B cell (primary cell): ENCODE results near the gene RPS21. TPM values are rescaled to one million over a fixed set of nuclear protein-coding genes. Genes with fewer than 3 reads are reported as not detected.

Experiments
- ATAC-seq: fragments of 200-7000 bp; cut with Tn5 transposase; one replicate; pipeline ENCODE4 v1.10.0; 2021; ENCODE audit warnings: low read depth, mild to moderate bottlenecking, moderate number of reproducible peaks, moderate library complexity
- CTCF ChIA-PET: fragments of 350-600 bp; sonication (Branson Sonifier 250); formaldehyde crosslinking; loops from one replicate; lab custom pipeline; 2021; ENCODE audit warnings: antibody characterized with exemption, inconsistent platforms; lab: Charles Lee
- POLR2A ChIA-PET: fragments of 350-600 bp; sonication (Branson Sonifier 250); formaldehyde crosslinking; loops from one replicate; lab custom pipeline; 2021; ENCODE audit warnings: antibody characterized with exemption; lab: Charles Lee
- DNase-seq: peaks from one replicate; pipeline ENCODE4 v3.0.0; 2013
- H2AFZ ChIP-seq: 2 replicates; pipeline ENCODE4 v1.6.1; 2012; ENCODE audit warnings: mild to moderate bottlenecking, low read depth, low read length; ENCODE audit not compliant: insufficient read depth, poor library complexity, severe bottlenecking
- H3K27ac ChIP-seq, 2 donors: 1 replicate in 1 of 2; 2 replicates in 1 of 2; pipeline ENCODE4 v1.5.1; 2012 to 2013; ENCODE audit warnings: low read length in 2 of 2, mild to moderate bottlenecking in 2 of 2, moderate library complexity in 1 of 2
- H3K27me3 ChIP-seq, 4 experiments: fragments of 200-600 bp in 1 of 4; sonication (generic) in 1 of 4; replicated peaks in 1 of 4; 1 replicate in 2 of 4; 2 replicates in 2 of 4; pipeline versions ENCODE4 v1.6.1 to v1.7.0; 2013 to 2016; ENCODE audit warnings: low read length in 3 of 4, mild to moderate bottlenecking in 2 of 4, mixed read lengths in 1 of 4, moderate library complexity in 1 of 4; ENCODE audit not compliant: insufficient read depth in 4 of 4, control insufficient read depth in 3 of 4; ENCODE audit errors: control extremely low read depth in 1 of 4
- H3K36me3 ChIP-seq, 2 experiments: replicated peaks in 1 of 2; 1 replicate in 1 of 2; 2 replicates in 1 of 2; pipeline versions ENCODE4 v1.6.1 to v1.7.1; 2013; ENCODE audit warnings: low read length in 1 of 2; ENCODE audit not compliant: insufficient read depth in 2 of 2, control insufficient read depth in 1 of 2; ENCODE audit errors: control extremely low read depth in 1 of 2, extremely low read depth in 1 of 2
- H3K4me1 ChIP-seq, 2 donors: fragments of 200-600 bp in 1 of 2; sonication (generic) in 1 of 2; 1 replicate in 1 of 2; 2 replicates in 1 of 2; pipeline versions ENCODE4 v1.5.1 to v1.6.1; 2013 to 2017; ENCODE audit warnings: low read length in 2 of 2; ENCODE audit not compliant: control insufficient read depth in 2 of 2, insufficient read depth in 2 of 2
- H3K4me2 ChIP-seq: replicated peaks from 2 replicates; pipeline ENCODE3; 2012; ENCODE audit warnings: mild to moderate bottlenecking, low read depth, low read length; ENCODE audit not compliant: poor library complexity, severe bottlenecking
- H3K4me3 ChIP-seq, 5 experiments: fragments of 200-600 bp in 1 of 5; sonication (generic) in 1 of 5; 1 replicate in 3 of 5; 2 replicates in 2 of 5; pipeline versions ENCODE4 v1.5.1 to v1.7.0; 2011 to 2016; ENCODE audit warnings: low read length in 4 of 5, mild to moderate bottlenecking in 4 of 5, low read depth in 2 of 5, control low read depth in 1 of 5, moderate library complexity in 1 of 5; ENCODE audit not compliant: insufficient read depth in 1 of 5; ENCODE audit errors: control extremely low read depth in 1 of 5, extremely low read depth in 1 of 5
- H3K79me2 ChIP-seq: fragments of 200-600 bp; sonication (generic); one replicate; pipeline ENCODE4 v1.6.0; 2016; ENCODE audit warnings: low read length; ENCODE audit not compliant: control insufficient read depth, insufficient read depth
- H3K9ac ChIP-seq: fragments of 200-600 bp; sonication (generic); 2 replicates; pipeline ENCODE4 v1.6.1; 2017; ENCODE audit warnings: mild to moderate bottlenecking, low read length, moderate library complexity
- H3K9me3 ChIP-seq, 3 donors: one replicate each; pipeline versions ENCODE4 v1.6.1 to v1.7.1; 2013; ENCODE audit warnings: low read length in 2 of 3; ENCODE audit not compliant: control insufficient read depth in 2 of 3, insufficient read depth in 1 of 3; ENCODE audit errors: control extremely low read depth in 1 of 3
- H4K20me1 ChIP-seq: 2 replicates; pipeline ENCODE4 v1.6.0; 2012; ENCODE audit warnings: mild to moderate bottlenecking, low read length; ENCODE audit not compliant: insufficient read depth, control insufficient read depth, poor library complexity, severe bottlenecking
- H3K27ac Mint-ChIP-seq: one replicate; pipeline ENCODE4 v1.8.0; 2021; ENCODE audit warnings: mixed read lengths
- H3K27me3 Mint-ChIP-seq: one replicate; pipeline ENCODE4 v1.8.0; 2021; ENCODE audit warnings: mixed read lengths
- H3K4me1 Mint-ChIP-seq: one replicate; pipeline ENCODE4 v1.8.0; 2021; ENCODE audit warnings: mixed read lengths
- H3K4me3 Mint-ChIP-seq: one replicate; pipeline ENCODE4 v1.8.0; 2021; ENCODE audit warnings: mixed read lengths
- H3K9me3 Mint-ChIP-seq: one replicate; pipeline ENCODE4 v1.8.0; 2022; ENCODE audit warnings: mixed read lengths; ENCODE audit not compliant: insufficient read depth
- EZH2 ChIP-seq: IDR thresholded peaks from 2 replicates; pipeline ENCODE4 v1.6.1; 2012; ENCODE audit warnings: borderline replicate concordance, low read depth, mild to moderate bottlenecking, moderate library complexity, low read length; ENCODE audit not compliant: insufficient read depth, poor library complexity, severe bottlenecking
- WGBS: methylation state at CpG from one replicate; pipeline ENCODE4 v1.1.5; 2013; ENCODE audit warnings: missing lambda C conversion rate; ENCODE audit not compliant: insufficient coverage; 5-methylcytosine and 5-hydroxymethylcytosine counted together
- intact Hi-C: fragments of 100-400 bp; cut with micrococcal nuclease; formaldehyde crosslinking; loops from one replicate; pipeline ENCODE4 v1.10.0; 2022
- polyA plus RNA-seq: library from polyadenylated mRNA; depleted of rRNA; stranded (reverse); fragments of >200 nt; gene quantifications from 2 replicates; pipeline ENCODE4 v1.2.3, GENCODE V29; 2012
- total RNA-seq, 2 donors: library from RNA; stranded (reverse); fragments of 120-200 nt in 1 of 2; gene quantifications; 1 replicate in 1 of 2; 2 replicates in 1 of 2; pipeline versions ENCODE4 v1.2.3 to v1.2.4, GENCODE V29; 2013 to 2022
- TF ChIP-seq, protein P1 (sequence below): fragments of 200-600 bp; IDR thresholded peaks from one replicate; pipeline ENCODE4 v1.8.0; 2022; ENCODE audit warnings: antibody characterized with exemption, mild to moderate bottlenecking

RPS21 gene
- total and polyA plus RNA-seq, 2 donors (not counting 1 experiment from before 2014, with no cell fraction given) = 2,653 to 9,603 TPM

DNA sequence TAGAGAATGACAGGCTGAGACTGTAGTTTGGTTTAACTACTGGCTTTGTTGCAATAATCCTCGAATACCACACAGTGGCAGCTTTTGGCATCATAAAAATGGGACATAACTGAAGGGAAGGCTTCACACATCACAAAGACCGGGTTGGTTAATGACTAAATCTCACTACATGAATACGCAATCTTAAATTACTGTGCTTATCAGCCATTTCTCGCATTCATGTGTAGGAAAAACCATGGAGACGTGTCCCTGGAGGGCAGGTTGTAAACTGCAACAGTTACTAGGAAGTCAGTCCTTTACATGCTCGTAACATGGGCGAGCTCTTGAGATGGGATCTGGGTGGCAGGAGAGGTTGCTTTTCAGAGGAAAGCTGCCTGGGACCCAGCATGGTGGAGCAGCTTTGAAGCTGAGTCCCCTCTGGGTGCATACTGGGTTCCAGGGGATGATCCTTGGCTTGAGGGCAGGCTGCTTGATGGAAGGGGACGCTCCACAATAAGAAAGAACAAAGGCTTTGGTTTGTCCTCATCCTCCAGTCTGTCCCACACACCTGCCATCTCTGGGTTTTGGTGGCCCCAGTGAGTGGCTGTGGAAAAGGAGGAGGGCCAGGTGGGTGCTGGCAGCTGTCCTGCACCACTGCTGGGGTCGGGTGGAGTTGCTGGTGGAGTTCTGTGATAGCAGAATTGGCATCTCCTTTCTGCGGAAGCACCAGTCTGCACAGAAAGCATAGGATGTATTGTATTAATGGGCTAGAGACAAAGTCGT is 2.1 kb downstream of the RPS21 start:
- H3K4me3 Mint-ChIP-seq = peak overlapping the region; percentile 94
- Histone ChIP-seq H3K9ac (no peak overlapping the region), H3K27me3 (no peaks in the 10 kb centered on the region), H3K36me3 (peaks cover 2 to 38% of the 10 kb centered on the region in 2 experiments), H3K4me1 (peaks cover 18 to 27% of the 10 kb centered on the region in 2 donors), H2AFZ (no peak overlapping the region), H3K9me3 (no peaks in the 10 kb centered on the region), H3K4me2 (no peak overlapping the region), H4K20me1 (peaks cover 44% of the 10 kb centered on the region), H3K4me3 (no peak overlapping the region), H3K79me2 (peaks cover 46% of the 10 kb centered on the region), H3K27ac (no peak overlapping the region)
- no peaks in the 10 kb centered on the region for H3K9me3 Mint-ChIP-seq
- ChIA-PET CTCF (interaction anchor here (1.1 to 1.6 kb wide), 2 partner anchors 87 to 88 kb away, joined by 3 to 4 read pairs; no protein-coding TSS in a partner anchor), POLR2A (interaction anchor here (0.6 kb wide), 1 partner anchor 215 kb away, joined by 4 read pairs; no protein-coding TSS in a partner anchor)
- H3K27me3 Mint-ChIP-seq = no peaks in the 10 kb centered on the region
- no peak for DNase-seq
- intact Hi-C loops = loop anchor here (5.0 to 10.0 kb wide), 3 partner anchors 52 to 403 kb away; partner anchors contain the start of gene LSM14B
- H3K27ac Mint-ChIP-seq = no peak overlapping the region
- no peak for ATAC-seq
- WGBS = 93% methylated on average over 11 of the region's 11 CpGs
- H3K4me1 Mint-ChIP-seq = peaks cover 35% of the 10 kb centered on the region
- TF ChIP-seq, protein P1, sequence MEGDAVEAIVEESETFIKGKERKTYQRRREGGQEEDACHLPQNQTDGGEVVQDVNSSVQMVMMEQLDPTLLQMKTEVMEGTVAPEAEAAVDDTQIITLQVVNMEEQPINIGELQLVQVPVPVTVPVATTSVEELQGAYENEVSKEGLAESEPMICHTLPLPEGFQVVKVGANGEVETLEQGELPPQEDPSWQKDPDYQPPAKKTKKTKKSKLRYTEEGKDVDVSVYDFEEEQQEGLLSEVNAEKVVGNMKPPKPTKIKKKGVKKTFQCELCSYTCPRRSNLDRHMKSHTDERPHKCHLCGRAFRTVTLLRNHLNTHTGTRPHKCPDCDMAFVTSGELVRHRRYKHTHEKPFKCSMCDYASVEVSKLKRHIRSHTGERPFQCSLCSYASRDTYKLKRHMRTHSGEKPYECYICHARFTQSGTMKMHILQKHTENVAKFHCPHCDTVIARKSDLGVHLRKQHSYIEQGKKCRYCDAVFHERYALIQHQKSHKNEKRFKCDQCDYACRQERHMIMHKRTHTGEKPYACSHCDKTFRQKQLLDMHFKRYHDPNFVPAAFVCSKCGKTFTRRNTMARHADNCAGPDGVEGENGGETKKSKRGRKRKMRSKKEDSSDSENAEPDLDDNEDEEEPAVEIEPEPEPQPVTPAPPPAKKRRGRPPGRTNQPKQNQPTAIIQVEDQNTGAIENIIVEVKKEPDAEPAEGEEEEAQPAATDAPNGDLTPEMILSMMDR = no peak
- TF ChIP-seq EZH2 = no peak

DNA sequence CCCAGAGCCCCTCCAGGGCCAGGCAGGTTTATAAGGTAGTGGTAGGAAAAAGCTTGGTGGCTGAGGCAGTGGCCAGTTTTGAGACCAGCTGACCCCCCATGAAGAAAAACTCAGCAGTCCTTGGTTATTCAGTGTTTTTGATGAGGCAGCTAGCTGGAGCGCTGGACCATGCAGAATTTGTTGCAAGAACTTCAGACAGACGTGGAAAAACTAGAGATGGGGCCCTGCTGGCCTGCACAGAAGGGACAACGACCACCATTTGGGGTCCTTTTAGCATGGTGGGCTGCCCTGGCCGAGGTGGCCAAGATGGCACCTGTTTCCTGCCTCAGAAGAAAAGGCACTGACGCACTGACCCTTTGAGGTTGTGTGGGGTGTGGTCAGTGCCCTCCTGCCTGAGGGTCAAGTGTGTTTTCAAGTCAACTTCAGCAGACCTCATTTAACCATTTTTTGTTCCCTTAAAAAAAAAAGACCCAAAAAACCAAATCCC is 2.7 kb downstream of the RPS21 start:
- Histone ChIP-seq H3K4me2 (no peak overlapping the region), H3K9ac (no peak overlapping the region), H3K27ac (no peak overlapping the region), H3K4me1 (peaks cover 18 to 27% of the 10 kb centered on the region in 2 donors), H3K9me3 (no peaks in the 10 kb centered on the region), H3K79me2 (peaks cover 46% of the 10 kb centered on the region), H3K27me3 (no peaks in the 10 kb centered on the region), H3K4me3 (no peak overlapping the region), H3K36me3 (peaks cover 2 to 38% of the 10 kb centered on the region in 2 experiments), H2AFZ (no peak overlapping the region), H4K20me1 (peaks cover 44% of the 10 kb centered on the region)
- TF ChIP-seq, protein P1 = no peak
- no peak for TF ChIP-seq EZH2
- no peak for ATAC-seq
- Mint-ChIP-seq H3K4me3 (no peak overlapping the region), H3K4me1 (peaks cover 35% of the 10 kb centered on the region), H3K9me3 (no peaks in the 10 kb centered on the region), H3K27ac (no peak overlapping the region), H3K27me3 (no peaks in the 10 kb centered on the region)
- intact Hi-C loops = loop anchor here (5.0 to 10.0 kb wide), 3 partner anchors 52 to 403 kb away; partner anchors contain the start of gene LSM14B
- WGBS = 78% methylated on average over 5 of the region's 5 CpGs
- DNase-seq = no peak
- CTCF ChIA-PET = interaction anchor here (0.5 to 1.6 kb wide), 2 partner anchors 87 to 515 kb away, joined by 3 to 4 read pairs; no protein-coding TSS in a partner anchor
- POLR2A ChIA-PET = interaction anchor here (0.7 kb wide), 1 partner anchor 260 kb away, joined by 3 read pairs; no protein-coding TSS in a partner anchor
